HG03103 (cell line): ENCODE measurements around the gene GTPBP4.
"Not testable (repeated sequence)": the region's sequence is repeated elsewhere in the genome, so short reads cannot be mapped to it uniquely, and the experiment has no call there.

ENCODE experiments used
- ATAC-seq: cut with Tn5 transposase; IDR thresholded peaks from one replicate; pipeline ENCODE4 v1.9.1; 2021; ENCODE audit warnings: low read depth; ENCODE audit not compliant: unreplicated experiment

The GTPBP4 gene

DNA sequence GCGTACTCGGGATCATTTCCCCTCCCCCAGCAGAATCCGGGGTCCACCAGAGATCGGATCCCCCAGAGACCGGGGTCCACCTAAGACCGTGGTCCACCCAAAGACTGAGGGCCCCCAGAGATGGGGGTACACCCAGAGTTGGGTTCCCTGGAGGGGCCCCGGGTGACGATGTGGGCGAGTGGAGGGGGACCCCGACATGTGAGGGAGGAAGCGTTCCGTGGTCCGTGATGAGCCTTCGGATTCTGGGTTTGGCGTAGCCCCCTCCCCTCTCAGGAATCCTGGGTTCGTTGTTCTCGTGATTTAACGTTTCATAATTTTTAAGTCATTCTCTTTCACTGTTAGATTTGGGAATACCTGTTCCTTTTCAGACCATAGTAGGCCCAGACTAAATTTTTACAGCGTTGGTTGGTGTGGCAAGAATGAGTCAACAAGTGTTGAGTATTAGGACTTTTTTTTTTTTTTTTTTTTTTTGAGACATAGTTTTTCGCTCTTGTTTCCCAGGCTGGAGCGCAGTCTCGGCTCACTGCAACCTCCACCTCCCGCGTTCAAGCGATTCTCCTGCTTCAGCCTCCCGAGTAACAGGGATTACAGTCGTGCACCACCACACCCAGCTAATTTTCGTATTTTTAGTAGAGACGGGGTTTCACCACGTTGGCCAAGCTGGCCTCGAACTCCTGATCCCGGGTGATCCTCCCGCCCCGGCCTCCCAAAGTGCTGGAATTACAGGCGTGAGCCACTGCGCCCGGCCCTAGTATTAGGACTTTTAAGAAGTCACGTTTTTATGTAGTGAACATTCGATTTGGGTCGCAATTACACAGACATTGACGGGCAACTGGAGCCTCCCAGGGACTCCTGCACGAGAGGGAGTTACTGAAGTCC lies 672 bp downstream of the GTPBP4 start:
- no peak for ATAC-seq

DNA sequence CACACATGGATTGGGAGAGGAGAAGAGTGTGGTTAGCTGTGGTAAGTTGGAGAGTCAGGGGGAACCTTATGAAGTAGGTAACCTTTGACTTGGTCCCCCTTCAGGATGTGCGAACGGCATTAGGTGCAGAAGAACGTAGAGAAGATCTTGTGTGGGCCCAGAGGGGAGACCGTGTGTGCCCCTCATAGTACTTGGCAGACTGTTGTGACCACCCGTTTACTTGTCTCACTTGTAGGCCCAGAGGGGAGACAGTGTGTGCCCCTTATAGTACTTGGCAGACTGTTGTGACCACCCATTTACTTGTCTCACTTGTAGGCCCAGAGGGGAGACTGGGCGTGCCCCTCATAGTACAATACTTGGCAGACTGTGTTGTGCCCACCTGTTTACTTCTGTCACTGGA lies 2.6 kb downstream of the GTPBP4 start:
- ATAC-seq = no peak

DNA sequence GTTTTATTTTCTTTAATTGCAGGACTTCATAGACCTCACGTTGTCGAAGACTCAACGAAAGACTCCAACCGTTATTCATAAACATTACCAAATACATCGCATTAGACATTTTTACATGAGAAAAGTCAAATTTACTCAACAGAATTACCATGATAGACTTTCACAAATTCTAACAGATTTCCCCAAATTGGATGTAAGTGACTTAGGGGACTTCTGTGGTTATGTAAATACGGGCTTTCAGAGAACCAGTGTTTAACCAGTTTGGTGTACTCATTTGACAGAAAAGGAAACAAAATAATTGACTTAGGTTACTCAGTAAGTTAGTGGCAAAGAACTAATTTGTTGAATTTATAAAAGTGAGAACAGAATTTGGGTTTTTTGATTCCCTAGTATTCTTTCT lies 4.2 kb downstream of the GTPBP4 start:
- ATAC-seq = no peak

- ATAC-seq = no peak
These were observed 4.6 kb downstream of the GTPBP4 start for GRCh38 chr10:992871-993270.

- ATAC-seq = no peak
These were observed 6.8 kb downstream of the GTPBP4 start for GRCh38 chr10:994836-995558.

DNA sequence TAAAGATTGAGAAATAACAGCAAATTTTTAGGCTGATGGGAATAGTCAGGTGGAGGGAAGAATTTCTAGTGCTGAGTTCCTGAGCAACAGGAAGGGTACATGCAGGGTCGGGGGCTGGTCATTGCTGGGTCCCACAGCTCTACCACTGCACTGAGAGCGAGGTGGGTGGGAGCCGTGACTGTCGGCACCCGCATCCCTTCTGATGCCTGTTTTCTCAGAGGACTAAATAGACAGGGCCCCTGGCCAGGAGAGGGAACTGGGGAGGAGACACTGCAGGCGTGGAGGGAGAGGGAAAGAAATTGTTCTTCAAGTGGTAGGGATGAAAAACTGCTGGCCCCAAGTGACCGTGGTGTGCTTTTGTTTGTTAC lies 7.3 kb downstream of the GTPBP4 start:
- no peak for ATAC-seq

DNA sequence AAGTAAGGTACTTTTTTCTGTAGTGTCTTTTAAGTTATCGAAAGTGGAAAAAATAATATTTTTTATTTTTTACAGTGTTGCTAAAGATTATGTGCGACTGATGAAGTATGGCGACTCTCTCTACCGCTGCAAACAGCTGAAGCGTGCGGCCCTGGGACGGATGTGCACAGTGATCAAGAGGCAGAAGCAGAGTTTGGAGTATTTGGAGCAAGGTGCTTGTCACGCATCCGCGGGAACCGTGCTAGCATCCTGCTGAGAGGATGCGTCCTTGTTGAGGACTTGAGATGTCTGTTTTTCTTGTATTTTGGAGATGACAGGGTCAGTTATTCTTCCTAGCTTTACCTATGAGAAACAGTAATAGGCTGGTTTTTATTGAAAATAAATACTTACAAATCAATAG lies 7.8 kb downstream of the GTPBP4 start:
- no peak for ATAC-seq

GRCh38 chr10:997266-998022 lies 9.2 kb downstream of the GTPBP4 start:
- no peak for ATAC-seq

GRCh38 chr10:1002425-1003006 lies 14.3 kb downstream of the GTPBP4 start:
- no peak for ATAC-seq

DNA sequence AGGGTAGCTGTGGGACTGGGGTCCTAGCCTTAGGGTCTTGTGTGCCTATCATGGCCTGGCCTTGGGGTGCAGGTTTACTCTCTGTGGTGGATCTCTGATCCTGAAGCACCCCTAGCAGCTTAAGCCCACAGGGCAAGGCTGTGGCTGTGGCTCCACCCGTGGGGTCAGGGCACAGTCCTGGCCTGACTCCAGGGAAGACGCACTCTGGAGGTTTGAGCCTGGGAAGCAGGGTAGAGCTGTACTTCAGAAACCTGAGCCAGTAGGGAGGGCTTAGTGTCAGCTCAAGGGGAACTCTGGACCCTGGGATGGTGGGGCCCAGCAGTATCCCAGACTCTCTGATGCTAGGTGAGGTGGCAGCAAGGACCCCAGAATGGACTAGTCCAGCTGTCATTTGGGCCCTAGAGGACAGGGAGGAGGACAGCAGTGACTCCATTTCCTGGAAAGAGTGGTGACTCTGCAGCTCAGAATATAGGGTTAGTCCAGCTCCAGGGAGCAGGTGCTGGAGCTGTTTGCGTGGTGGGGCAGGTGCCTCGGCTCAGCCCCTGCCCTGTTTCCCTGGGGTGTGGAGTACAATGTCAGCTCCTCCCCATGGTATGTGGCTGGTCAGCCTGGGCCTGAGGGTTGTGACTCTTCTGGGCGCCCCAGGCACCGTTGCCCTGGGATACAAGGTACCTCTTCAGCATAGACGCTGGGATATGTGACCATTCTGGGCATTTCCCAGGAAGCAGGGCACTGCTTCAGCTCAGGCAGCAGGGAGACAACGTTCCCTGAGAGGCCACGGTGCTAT lies 15.8 kb downstream of the GTPBP4 start:
- ATAC-seq = no peak

GRCh38 chr10:1006573-1006972 lies 18.3 kb downstream of the GTPBP4 start:
- no peak for ATAC-seq

GRCh38 chr10:1007583-1007982 lies 19.3 kb downstream of the GTPBP4 start:
- no peak for ATAC-seq

- no peak for ATAC-seq
These were observed 20.8 kb downstream of the GTPBP4 start for GRCh38 chr10:1009071-1009494.

- ATAC-seq = not testable (repeated sequence)
These were observed 21.7 kb downstream of the GTPBP4 start for GRCh38 chr10:1009947-1010346.

DNA sequence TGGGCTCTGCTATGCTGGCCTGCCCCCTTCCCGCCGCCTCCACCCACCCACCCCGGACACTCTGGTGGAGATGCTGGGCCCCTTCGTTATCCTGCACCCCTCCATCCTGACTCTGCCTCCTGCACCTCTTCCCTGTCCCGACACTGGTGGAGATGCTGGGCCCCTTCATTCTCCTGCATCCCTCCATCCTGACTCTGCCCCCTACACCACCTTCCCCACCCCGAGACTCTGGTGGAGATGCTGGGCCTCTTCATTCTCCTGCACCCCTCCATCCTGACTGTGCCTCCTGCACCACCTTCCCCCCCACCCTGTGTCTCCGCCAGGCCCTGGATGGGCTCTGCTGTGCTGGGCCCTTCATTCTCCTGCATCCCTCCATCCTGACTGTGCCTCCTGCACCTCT lies 22.5 kb downstream of the GTPBP4 start:
- ATAC-seq = no peak

DNA sequence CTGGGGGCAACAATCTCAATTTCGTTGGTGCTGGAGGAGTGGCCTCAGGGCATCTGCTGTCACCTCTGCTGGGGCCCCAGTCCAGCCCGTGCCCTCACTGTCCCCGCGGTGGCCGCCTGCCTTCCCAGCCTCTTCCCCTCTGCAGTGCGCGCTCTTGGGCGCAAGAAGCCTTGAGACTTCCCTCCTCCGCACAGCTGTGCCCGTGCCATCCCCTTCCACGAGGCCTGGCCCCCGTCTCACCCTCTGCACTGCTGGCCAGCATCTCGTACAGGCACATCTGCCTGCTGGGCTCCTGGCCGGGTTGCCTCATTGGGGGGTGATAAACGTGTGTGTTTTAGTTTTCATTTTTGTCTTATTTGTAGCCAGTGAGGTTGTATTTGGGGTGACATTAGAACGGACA lies 23.5 kb downstream of the GTPBP4 start:
- no peak for ATAC-seq

DNA sequence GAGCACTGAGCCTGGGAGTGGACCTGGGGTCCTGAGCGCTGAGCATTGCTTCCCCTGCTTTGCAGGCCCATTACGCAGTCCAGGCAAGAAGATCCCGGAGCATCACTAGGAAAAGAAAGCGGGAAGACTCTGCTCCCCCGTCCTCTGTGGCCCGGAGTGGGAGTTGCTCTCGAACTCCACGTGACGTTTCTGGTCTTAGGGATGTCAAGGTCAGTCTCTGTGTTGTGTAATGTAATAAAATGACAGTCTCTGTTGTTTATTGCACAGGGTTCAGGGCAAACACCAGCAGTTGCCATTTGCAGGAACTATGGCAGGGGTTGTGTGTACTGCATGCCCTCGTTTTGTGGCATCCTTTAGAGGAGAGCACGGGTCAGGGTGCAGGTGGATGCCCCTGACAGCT lies 27.5 kb downstream of the GTPBP4 start:
- no peak for ATAC-seq

- no peak for ATAC-seq
These were observed 31.1 kb downstream of the GTPBP4 start for GRCh38 chr10:1019362-1019761.

DNA sequence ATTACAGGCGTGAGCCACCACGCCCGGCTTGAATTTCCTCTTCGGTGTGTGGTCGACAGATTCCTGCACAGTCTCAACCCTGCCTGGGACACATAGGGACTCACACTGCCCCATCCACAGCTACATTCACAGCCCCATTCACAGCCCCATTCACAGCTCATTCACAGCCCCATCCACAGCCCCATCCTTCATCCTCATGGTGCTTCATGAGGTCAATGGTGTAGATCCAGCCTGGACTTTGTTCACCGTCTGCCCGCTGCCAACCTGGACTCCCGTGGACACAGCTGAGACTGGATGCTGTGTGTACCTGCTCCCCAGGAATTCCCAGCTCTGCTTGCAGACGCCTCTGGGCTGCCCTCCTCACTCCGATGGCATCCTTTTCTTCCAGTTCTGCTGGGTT lies 32.2 kb downstream of the GTPBP4 start:
- ATAC-seq = no peak

DNA sequence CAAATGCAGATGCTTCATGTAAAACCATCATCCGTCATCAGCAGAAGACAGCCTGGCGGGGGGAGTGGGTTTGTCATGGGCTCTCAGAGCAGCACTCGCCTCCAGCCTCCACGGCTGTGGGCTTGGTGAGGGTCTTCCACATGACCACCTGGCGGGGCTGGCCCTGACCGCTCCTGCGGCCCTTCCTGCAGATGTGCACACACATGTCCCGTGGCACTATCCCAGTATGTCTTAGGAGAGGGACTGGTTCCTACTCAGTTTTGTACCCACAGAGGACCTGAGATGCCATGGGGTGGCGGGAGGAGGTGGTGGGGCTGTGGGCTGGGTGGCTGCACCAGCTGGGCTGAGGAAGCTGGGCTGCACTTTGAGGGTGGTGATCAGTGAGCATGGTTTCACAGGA lies 32.7 kb downstream of the GTPBP4 start:
- no peak for ATAC-seq
